ENCODE results near the gene NHSL1.

NHSL1 gene

GRCh38 chr6:138374230-138374629 is 125.1 kb downstream of the NHSL1 start:
- Histone ChIP-seq H3K27me3 (ENCODE audit: low read depth, low read length) (no peaks in the 10 kb centered on the region), H3K79me2 (ENCODE audit: low read length) (no peaks in the 10 kb centered on the region), H3K9ac (ENCODE audit: low read length) (no peak overlapping the region), H3K27ac (ENCODE audit: low read length) (no peak overlapping the region), H3K4me2 (ENCODE audit: low read length) (no peak overlapping the region), H3K36me3 (replicated peaks; ENCODE audit: low read depth, low read length) (no peaks in the 10 kb centered on the region), H3K4me1 (ENCODE audit: low read length) (no peaks in the 10 kb centered on the region), H3K4me3 (ENCODE audit: low read length) (no peak overlapping the region), H2AFZ (ENCODE audit: low read depth, low read length) (no peak overlapping the region), H3K9me3 (ENCODE audit: insufficient read depth, low read length) (no peaks in the 10 kb centered on the region), H4K20me1 (ENCODE audit: insufficient read depth, low read length) (no peaks in the 10 kb centered on the region)
- TF ChIP-seq EZH2phosphoT487 (IDR thresholded peaks at IDR 0.05; ENCODE audit: low read depth) (no peak), CTCF (IDR thresholded peaks at IDR 0.05; ENCODE audit: low read depth, low read length) (no peak)

- no peak overlapping the region for H2AFZ ChIP-seq (ENCODE audit: low read depth, low read length)
Observed at GRCh38 chr6:138372711-138373463, 126.4 kb downstream of the NHSL1 start.

More at GRCh38 chr6:138372711-138373463, 126.4 kb downstream of the NHSL1 start:
- no peaks in the 10 kb centered on the region for H3K36me3 ChIP-seq (replicated peaks; ENCODE audit: low read depth, low read length)
- H3K27ac ChIP-seq (ENCODE audit: low read length): no peak overlapping the region
- H3K4me2 ChIP-seq (ENCODE audit: low read length): no peak overlapping the region
- H3K4me3 ChIP-seq (ENCODE audit: low read length): no peak overlapping the region
- no peak for TF ChIP-seq EZH2phosphoT487 (IDR thresholded peaks at IDR 0.05; ENCODE audit: low read depth)
- no peak for TF ChIP-seq CTCF (IDR thresholded peaks at IDR 0.05; ENCODE audit: low read depth, low read length)
- no peaks in the 10 kb centered on the region for H3K4me1 ChIP-seq (ENCODE audit: low read length)
- no peaks in the 10 kb centered on the region for H3K79me2 ChIP-seq (ENCODE audit: low read length)
- no peaks in the 10 kb centered on the region for H3K9me3 ChIP-seq (ENCODE audit: insufficient read depth, low read length)
- no peak overlapping the region for H3K9ac ChIP-seq (ENCODE audit: low read length)
- no peaks in the 10 kb centered on the region for H3K27me3 ChIP-seq (ENCODE audit: low read depth, low read length)
- no peaks in the 10 kb centered on the region for H4K20me1 ChIP-seq (ENCODE audit: insufficient read depth, low read length)

All from OCI-LY3 (cell line).